GM12801 (cell line): ENCODE results near the gene TIGD6.

Source experiments
- CTCF ChIP-seq: IDR thresholded peaks from one replicate; pipeline ENCODE4 v1.5.1; 2011; ENCODE audit warnings: control low read depth; ENCODE audit not compliant: insufficient read length; ENCODE audit errors: extremely low read depth

Gene TIGD6

GRCh38 chr5:149959406-149960236 lies 40.8 kb downstream of the TIGD6 start:
- TF ChIP-seq CTCF: no peak

- no peak for TF ChIP-seq CTCF
Observed at GRCh38 chr5:149957855-149958254, 42.6 kb downstream of the TIGD6 start.

- TF ChIP-seq CTCF: no peak
Observed at GRCh38 chr5:149956685-149957084, 43.8 kb downstream of the TIGD6 start.

GRCh38 chr5:149954798-149955197 lies 45.7 kb downstream of the TIGD6 start:
- TF ChIP-seq CTCF: no peak

- no peak for TF ChIP-seq CTCF
Observed at GRCh38 chr5:149953436-149954121, 46.9 kb downstream of the TIGD6 start.

- TF ChIP-seq CTCF: no peak
Observed at GRCh38 chr5:149951138-149951749, 49.2 kb downstream of the TIGD6 start.

GRCh38 chr5:149948993-149949392 lies 51.5 kb downstream of the TIGD6 start:
- TF ChIP-seq CTCF: no peak
